NCI-H1417 treated with DMSO at 0.1 percent for 48 hours (cell line): ENCODE measurements around the gene UTRN.

Source experiments
- DNase-seq: peaks from one replicate; lab custom pipeline; 2025; lab: John Stamatoyannopoulos, UW

Gene UTRN

DNA sequence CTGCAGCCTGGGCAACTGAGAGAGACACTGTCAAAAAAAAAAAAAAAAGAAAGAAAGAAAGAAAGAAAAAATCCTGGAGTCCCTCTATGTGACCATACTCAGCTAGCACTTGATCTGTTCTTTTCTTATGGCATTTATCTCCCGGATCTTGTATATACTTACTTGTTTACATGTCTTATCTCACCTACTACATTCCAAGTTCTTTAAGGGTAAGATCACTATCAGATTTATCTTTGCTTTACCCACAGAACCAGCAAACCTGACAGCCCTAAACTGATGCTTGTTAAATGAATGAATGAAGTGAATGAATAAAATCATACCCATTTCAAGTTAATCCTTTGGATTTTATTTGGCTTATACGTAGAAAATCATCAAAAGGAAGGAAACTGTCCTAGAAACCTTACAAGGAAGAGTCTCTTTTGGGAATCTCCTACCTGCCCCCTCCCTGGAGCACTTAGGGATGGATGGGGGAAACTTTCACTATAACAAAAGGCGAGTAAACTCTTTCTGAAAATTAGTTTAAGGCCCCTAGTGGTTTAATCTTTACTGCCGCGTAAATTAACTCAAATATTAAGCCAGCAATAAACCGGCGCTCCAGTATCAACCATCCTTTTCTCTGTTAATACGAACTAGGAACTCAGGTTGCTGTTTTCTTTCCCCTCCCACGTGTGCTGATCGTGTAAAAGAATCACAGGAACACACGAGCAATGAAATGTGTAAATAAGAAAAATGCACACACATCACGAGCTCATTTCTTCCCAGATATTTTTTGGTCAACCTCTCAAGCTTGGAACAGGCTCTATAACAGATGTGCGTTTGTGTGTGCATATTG lies 1.3 kb upstream of the UTRN start:
- no peak for DNase-seq

GRCh38 chr6:144284478-144284782 lies 705 bp upstream of the UTRN start:
- DNase-seq: no peak

GRCh38 chr6:144285548-144285797 lies 338 bp downstream of the UTRN start:
- no peak for DNase-seq

- DNase-seq: no peak
Measured at GRCh38 chr6:144285798-144286502, 815 bp downstream of the UTRN start.

DNA sequence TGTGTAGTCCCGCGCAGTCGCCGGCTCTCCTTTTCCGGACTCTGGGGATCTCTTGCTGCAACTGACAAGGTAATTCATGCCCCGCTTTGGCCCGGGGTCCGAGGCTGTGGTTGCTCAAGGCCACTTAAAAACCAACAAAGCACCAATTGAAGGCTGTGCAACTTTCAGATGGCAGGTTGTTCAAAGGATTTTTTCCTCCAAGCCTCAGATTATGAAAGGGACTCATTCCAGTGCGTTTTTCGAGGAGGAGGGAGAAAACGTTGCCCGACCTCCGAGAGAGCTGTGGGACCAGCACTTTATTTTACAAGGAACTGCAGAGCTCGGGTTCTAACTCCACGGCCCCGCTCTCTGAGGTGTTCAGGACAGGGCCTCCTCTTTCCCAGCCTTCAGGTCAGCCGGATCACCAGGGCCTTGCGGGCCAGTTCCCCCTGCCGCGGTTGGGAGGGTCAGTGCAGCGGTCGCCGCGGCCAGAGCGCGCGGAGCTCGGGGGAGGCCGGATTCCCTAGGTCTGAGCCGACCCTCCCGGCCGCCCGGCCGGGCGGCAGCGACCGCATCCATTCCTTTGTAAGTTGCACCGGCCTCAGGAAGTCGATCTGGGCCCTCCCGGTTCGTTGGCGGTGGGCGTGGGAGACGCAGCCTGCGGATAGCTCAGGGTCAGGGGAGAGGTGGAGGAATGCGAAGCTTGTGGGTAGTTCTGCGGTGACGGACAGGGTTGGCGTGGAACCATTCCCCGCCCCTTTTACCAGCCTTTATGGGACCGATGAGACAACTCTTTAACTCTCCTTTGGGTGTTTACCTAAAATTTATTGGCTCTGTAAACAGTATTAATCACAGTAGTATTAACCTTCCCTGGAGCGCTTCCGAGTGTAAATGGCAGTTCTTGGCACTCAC lies 1.6 kb downstream of the UTRN start:
- DNase-seq: no peak

- DNase-seq: no peak
Measured at GRCh38 chr6:144289006-144289405, 3.9 kb downstream of the UTRN start.

DNA sequence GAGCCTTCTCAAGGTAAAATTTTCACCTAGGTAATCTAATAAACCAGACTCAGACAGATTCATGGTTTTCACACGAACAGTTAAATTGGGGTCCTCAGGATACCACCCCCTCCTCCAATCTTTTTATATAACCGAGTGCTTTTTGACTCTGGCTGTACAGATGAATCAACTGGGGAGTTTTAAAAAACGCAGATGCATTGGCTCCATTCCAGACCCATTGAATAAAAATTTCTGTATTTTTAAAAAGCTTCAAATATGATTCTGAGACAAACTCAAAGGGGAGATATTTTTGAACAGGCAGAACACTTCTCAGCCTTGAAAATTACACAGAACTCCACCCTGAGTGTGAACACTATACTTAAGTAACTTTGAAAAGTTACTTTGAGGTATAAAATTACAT lies 7.2 kb downstream of the UTRN start:
- DNase-seq: no peak

- no peak for DNase-seq
Measured at GRCh38 chr6:144294016-144294415, 8.9 kb downstream of the UTRN start.

DNA sequence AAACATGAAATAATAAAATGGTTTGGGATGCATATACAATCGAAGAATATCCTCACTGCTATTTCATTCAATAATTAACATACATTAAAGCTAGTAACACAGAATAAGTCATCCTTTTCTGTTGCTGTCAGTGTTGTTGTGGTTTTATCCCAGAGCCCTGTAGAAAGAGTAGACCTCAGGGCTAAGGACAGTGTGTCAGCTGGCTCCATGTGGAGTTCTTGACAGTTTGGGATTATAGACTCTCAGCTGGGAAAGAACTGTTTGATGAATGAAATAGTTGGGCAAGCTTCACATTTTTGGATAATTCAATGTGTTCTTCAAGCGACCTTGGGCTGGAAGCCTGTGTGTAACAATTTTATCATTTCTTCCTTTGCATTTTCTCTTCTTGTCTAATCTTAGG lies 10.1 kb downstream of the UTRN start:
- no peak for DNase-seq

DNA sequence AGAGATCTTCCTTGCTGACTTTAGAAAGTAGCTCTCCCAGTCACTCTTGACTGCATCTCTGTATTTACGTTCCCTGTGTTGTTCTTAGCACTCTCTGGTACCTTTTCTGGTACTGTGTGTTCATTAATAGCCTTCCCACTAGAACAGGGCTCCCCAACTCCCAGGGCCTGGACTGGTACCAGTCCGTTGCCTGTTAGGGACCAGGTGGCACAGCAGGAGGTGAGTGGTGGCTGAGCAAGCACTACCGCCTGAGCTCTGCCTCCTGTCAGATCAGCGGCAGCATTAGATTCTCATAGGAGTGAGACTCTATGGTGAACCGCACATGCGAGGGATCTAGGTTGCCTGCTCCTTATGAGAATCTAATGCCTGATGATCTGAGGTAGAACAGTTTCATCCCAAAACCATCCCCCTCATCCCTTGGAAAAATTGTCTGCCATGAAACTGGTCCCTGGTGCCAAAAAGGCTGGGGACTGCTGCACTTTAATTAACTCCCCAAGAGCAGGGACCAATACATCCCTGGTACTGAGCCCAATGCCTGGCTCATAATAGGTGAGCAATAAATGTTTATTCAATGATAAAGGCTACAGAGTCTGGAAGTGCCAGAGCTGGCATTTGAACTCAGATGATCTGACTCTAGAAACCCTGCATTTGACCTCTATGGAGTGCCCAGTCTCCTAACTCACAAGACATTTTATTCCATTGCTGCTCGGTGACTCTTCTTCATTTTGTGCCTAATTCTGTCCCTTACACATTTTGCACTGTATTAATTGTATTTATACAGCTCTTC lies 11.0 kb downstream of the UTRN start:
- DNase-seq: no peak

- DNase-seq: no peak
Measured at GRCh38 chr6:144296973-144297372, 11.8 kb downstream of the UTRN start.

- no peak for DNase-seq
Measured at GRCh38 chr6:144297511-144298100, 12.5 kb downstream of the UTRN start.

DNA sequence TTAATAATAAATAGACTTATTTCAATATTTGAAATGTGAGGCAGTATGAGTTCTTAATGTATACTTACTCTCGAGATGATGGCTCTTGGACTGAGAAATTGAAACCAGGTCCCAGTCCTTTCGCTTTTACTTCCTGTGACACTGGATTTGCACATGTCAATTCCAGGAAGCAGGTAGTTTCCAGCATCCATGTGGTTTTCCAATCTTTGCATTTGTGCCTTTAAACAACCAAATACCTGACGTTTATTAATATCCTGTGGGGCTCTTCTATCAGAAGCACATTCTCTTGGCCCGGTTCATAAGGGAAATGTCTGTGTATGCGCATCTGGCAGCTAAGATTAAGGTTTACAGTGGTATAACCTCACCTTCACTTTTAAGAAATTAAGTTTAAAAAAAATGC lies 13.1 kb downstream of the UTRN start:
- no peak for DNase-seq

DNA sequence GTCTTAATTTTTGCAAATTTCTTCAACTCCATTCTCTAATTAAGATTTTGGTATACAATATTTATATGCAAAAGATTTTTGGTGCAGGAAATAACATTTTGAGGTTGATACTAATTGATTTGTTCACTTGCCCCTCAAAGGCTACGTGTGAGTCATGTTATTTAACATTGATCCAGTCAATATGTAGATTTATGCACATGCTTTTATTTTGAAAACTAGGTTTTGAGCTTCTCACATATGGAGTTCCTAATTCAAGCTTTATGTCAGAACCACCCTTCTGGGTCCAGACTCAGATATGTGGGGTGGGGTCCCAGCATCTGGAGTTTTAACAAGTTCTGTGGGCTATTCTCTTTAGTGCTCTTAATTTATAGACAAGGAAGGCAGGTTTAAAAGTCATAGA lies 13.8 kb downstream of the UTRN start:
- no peak for DNase-seq

DNA sequence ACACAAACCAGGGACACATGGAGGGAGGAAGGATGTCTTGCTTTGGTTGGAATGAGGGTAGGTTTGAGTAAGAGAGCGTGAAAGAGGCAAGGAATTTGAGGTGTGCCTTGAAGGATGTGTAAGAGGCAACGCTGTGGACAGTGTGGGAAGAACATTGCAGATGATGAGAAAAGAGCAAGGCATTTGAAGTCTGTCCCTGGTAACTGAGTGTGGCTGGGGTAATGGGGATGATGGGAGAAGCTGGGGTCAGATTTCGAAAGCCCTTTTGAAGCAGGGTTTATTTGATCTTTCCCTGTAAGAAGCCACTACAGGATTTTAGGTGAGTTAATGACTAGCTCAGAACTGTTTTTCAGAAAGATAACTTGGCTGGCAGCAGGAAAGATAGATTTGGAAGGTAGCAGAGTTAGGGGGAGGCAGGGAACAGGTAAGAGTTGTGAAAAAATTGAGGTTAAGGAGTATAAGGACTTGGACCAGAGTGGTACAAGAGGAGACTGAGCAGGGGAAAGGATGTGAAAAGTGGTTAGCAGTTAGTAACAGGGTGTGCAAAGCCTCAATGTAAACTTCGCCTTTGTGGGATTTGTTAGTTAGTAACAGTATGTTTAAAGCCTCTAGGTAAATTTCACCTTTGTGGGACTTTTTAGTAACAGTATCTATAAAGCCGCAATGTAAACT lies 17.7 kb downstream of the UTRN start:
- DNase-seq: no peak

DNA sequence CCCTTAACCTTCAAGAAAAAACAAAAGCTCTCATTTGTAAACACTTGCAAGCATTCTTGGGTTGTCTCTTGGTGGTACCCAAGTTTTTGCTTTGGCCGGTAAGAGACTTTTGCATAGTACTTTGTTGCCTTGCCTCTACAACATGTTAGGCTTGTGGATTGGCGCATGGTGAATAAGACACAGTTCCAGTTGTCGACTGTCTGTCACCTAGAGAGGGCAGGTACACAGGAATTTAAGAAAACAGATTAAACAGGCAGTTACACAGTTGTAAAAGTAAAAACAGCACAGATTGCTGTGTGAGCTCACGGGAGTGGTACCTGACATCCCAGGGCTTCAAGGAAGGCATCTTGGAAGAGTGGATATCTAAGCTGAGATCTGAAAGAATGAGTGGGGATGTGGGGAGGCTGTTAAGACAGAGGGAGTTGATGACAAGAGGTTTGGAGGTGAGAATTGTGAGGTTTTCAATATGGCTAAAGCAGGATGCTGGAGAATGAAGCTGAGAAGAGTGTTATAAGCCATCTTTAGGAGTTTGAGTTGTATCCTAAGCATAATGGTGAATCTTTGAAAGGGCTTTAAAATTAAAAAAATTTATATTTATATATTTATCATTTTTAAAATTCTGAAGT lies 19.2 kb downstream of the UTRN start:
- no peak for DNase-seq

DNA sequence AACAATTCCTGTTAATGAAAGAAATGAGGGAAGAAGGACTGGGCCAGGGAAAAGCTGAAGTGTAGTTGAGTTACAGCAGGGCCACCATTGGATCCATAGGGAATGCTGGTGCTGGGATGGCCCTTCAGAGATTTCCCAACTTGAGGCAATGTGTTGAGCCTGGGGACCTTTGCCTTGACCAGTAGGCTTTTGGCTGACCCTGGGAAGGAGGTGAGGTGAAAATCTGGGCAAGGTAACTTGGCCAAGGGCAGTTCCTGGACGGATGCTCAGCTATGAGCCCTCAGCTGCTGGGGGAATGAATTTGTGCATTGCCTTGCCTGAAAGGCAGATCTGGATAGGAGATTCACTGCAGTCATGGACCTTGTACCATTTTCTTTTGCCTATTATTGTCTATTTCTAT lies 20.4 kb downstream of the UTRN start:
- no peak for DNase-seq

DNA sequence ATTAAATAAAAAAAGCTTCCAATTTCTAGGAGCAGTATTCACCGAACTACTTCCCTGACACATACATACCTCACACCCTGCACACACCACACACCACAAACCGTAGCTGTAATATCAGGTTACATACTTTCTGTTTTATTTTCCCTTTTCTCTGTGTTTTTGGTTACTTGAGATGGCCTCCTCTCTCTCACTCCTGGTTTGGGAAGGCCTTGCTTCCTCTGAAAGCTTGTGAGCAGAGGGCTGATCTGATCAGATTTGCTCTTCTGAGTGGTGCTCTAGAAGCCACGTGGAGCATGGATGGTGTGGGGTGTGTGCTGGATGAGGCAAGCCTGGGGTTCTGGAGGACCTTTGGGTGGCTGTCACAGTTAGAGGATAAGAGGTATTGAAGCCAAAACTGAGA lies 20.9 kb downstream of the UTRN start:
- DNase-seq: no peak

- no peak for DNase-seq
Measured at GRCh38 chr6:144307880-144308279, 22.7 kb downstream of the UTRN start.

DNA sequence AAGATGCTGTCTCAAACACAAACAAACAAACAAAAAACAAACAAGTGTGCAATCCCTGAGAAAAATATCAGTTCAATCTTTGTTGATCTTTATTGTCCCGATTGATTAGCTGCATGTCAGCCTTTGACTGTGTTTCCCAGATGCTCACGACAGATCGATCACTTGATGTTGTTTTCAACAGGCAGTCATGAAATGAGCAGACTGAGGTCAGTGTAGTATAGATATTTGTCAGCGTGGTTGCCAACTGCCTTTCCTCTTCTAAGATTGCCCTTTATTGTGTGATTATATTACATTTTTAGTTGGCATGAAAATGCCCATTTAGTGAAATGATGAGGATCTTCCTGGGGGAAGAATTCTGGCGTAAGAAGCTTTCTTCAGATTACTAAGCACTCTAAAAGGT lies 25.6 kb downstream of the UTRN start:
- no peak for DNase-seq

- DNase-seq: no peak
Measured at GRCh38 chr6:144311361-144311760, 26.2 kb downstream of the UTRN start.
